H9 (cell line): ENCODE data around the gene TOP1. TPM values are rescaled to one million over a fixed set of nuclear protein-coding genes. Genes with fewer than 3 reads are reported as not detected.

ENCODE experiments used
- DNase-seq: peaks from one replicate; pipeline ENCODE4 v3.0.0-alpha.2; 2017
- H2AFZ ChIP-seq: one replicate; pipeline ENCODE4 v1.6.1; 2013; ENCODE audit warnings: mild to moderate bottlenecking, low read length, control low read depth, moderate library complexity
- H2AK5ac ChIP-seq: 2 replicates; pipeline ENCODE4 v1.6.1; 2013; ENCODE audit warnings: low read length, control low read depth, mixed read lengths; ENCODE audit not compliant: insufficient read length
- H2BK120ac ChIP-seq: one replicate; pipeline ENCODE4 v1.6.1; 2013; ENCODE audit warnings: low read depth, mild to moderate bottlenecking, low read length, control low read depth, inconsistent platforms; ENCODE audit not compliant: poor library complexity, severe bottlenecking
- H2BK12ac ChIP-seq: 2 replicates; pipeline ENCODE4 v1.6.1; 2013; ENCODE audit warnings: low read length, control low read depth, mixed read lengths, low read depth; ENCODE audit not compliant: insufficient read length
- H2BK15ac ChIP-seq: 2 replicates; pipeline ENCODE4 v1.6.1; 2013; ENCODE audit warnings: low read depth, low read length, control low read depth
- H2BK20ac ChIP-seq: one replicate; pipeline ENCODE4 v1.6.1; 2013; ENCODE audit warnings: low read depth, mild to moderate bottlenecking, low read length, control low read depth, inconsistent platforms; ENCODE audit not compliant: poor library complexity, severe bottlenecking
- H2BK5ac ChIP-seq: 2 replicates; pipeline ENCODE4 v1.6.1; 2013; ENCODE audit warnings: low read length, control low read depth, mixed read lengths; ENCODE audit not compliant: insufficient read length
- H3K14ac ChIP-seq: 2 replicates; pipeline ENCODE4 v1.6.1; 2013; ENCODE audit warnings: low read length, control low read depth; ENCODE audit not compliant: insufficient read depth
- H3K18ac ChIP-seq: 2 replicates; pipeline ENCODE4 v1.6.1; 2013; ENCODE audit warnings: low read depth, mild to moderate bottlenecking, mixed read lengths, low read length, control low read depth; ENCODE audit not compliant: insufficient read length
- H3K23ac ChIP-seq: 2 replicates; pipeline ENCODE4 v1.6.1; 2013; ENCODE audit warnings: low read length, control low read depth, mixed read lengths, low read depth; ENCODE audit not compliant: insufficient read length
- H3K23me2 ChIP-seq: 2 replicates; pipeline ENCODE4 v1.6.1; 2013; ENCODE audit warnings: low read depth, mild to moderate bottlenecking, mixed read lengths, low read length, control low read depth; ENCODE audit not compliant: insufficient read length, poor library complexity, severe bottlenecking
- H3K27ac ChIP-seq: 2 replicates; pipeline ENCODE4 v1.5.1; 2013; ENCODE audit warnings: low read length, control low read depth, mixed read lengths, low read depth; ENCODE audit not compliant: insufficient read length
- H3K27me3 ChIP-seq: 2 replicates; pipeline ENCODE4 v1.6.1; 2013; ENCODE audit warnings: low read length, control low read depth, inconsistent platforms; ENCODE audit not compliant: insufficient read depth
- H3K4ac ChIP-seq: 2 replicates; pipeline ENCODE4 v1.6.1; 2013; ENCODE audit warnings: low read depth, mild to moderate bottlenecking, control low read depth, inconsistent platforms, low read length, moderate library complexity
- H3K4me1 ChIP-seq: 2 replicates; pipeline ENCODE4 v1.6.1; 2013; ENCODE audit warnings: low read length, control low read depth, inconsistent platforms; ENCODE audit not compliant: insufficient read depth
- H3K4me2 ChIP-seq: 2 replicates; pipeline ENCODE4 v1.6.1; 2013; ENCODE audit warnings: low read length, control low read depth, mixed read lengths; ENCODE audit not compliant: insufficient read length, insufficient read depth
- H3K56ac ChIP-seq: 2 replicates; pipeline ENCODE4 v1.6.1; 2013; ENCODE audit warnings: low read depth, mild to moderate bottlenecking, mixed read lengths, low read length, control low read depth; ENCODE audit not compliant: insufficient read length
- H3K79me1 ChIP-seq: 2 replicates; pipeline ENCODE4 v1.6.1; 2013; ENCODE audit warnings: low read depth, mild to moderate bottlenecking, moderate library complexity, low read length, control low read depth, inconsistent platforms; ENCODE audit not compliant: insufficient read depth, poor library complexity, severe bottlenecking
- H3K79me2 ChIP-seq: 2 replicates; pipeline ENCODE4 v1.6.1; 2013; ENCODE audit warnings: low read length, control low read depth, inconsistent platforms; ENCODE audit not compliant: insufficient read depth
- H3K9ac ChIP-seq: 2 replicates; pipeline ENCODE4 v1.6.1; 2013; ENCODE audit warnings: low read length, control low read depth, mixed read lengths; ENCODE audit not compliant: insufficient read length; ENCODE audit errors: extremely low read depth
- H3K9me3 ChIP-seq: one replicate; pipeline ENCODE4 v1.6.1; 2013; ENCODE audit warnings: low read depth, low read length, inconsistent platforms; ENCODE audit not compliant: control insufficient read depth
- H3T11ph ChIP-seq: one replicate; pipeline ENCODE4 v1.6.1; 2013; ENCODE audit warnings: mild to moderate bottlenecking, low read length, control low read depth, inconsistent platforms
- H4K20me1 ChIP-seq: one replicate; pipeline ENCODE4 v1.6.1; 2013; ENCODE audit not compliant: control insufficient read depth, insufficient read length, insufficient read depth
- H4K5ac ChIP-seq: 2 replicates; pipeline ENCODE4 v1.6.1; 2013; ENCODE audit warnings: low read depth, mild to moderate bottlenecking, mixed read lengths, low read length, control low read depth; ENCODE audit not compliant: insufficient read length
- H4K8ac ChIP-seq: replicated peaks from 2 replicates; pipeline ENCODE4 v1.6.1; 2013; ENCODE audit warnings: low read length, control low read depth, mixed read lengths, low read depth; ENCODE audit not compliant: insufficient read length
- H4K91ac ChIP-seq: 2 replicates; pipeline ENCODE4 v1.6.1; 2013; ENCODE audit warnings: low read depth, mild to moderate bottlenecking, moderate library complexity, mixed read lengths, low read length, control low read depth; ENCODE audit not compliant: insufficient read length
- H3K27ac Mint-ChIP-seq, 3 experiments: 2 replicates in 2 of 3; 3 replicates in 1 of 3; pipeline ENCODE4 v1.8.0; 2020 to 2021; ENCODE audit warnings: mixed read lengths in 3 of 3, mild to moderate bottlenecking in 1 of 3, moderate library complexity in 1 of 3
- H3K27me3 Mint-ChIP-seq: 2 replicates; pipeline ENCODE4 v1.8.0; 2021; ENCODE audit warnings: low read depth, mild to moderate bottlenecking, moderate library complexity, mixed read lengths
- H3K36me3 Mint-ChIP-seq, 3 experiments: 2 replicates in 2 of 3; 3 replicates in 1 of 3; pipeline ENCODE4 v1.8.0; 2020 to 2021; ENCODE audit warnings: low read depth in 3 of 3, mixed read lengths in 3 of 3; ENCODE audit not compliant: insufficient read depth in 1 of 3
- H3K4me1 Mint-ChIP-seq, 2 experiments: 2 replicates each; pipeline ENCODE4 v1.8.0; 2020; ENCODE audit warnings: mixed read lengths in 2 of 2
- H3K4me3 Mint-ChIP-seq, 2 experiments: 2 replicates in 1 of 2; 3 replicates in 1 of 2; pipeline ENCODE4 v1.8.0; 2020 to 2021; ENCODE audit warnings: mild to moderate bottlenecking in 2 of 2, mixed read lengths in 2 of 2, moderate library complexity in 1 of 2
- H3K9me3 Mint-ChIP-seq, 2 experiments: 2 replicates in 1 of 2; 3 replicates in 1 of 2; pipeline ENCODE4 v1.8.0; 2020; ENCODE audit warnings: mild to moderate bottlenecking in 2 of 2, mixed read lengths in 2 of 2, moderate library complexity in 1 of 2
- WGBS: extraction: QIAGEN DNeasy Blood & Tissue Kit; methylation state at CpG from one replicate; pipeline ENCODE4 v1.1.7; 2013; ENCODE audit warnings: missing lambda C conversion rate, low lambda C conversion rate, mixed read lengths; ENCODE audit not compliant: insufficient read length; ENCODE audit errors: extremely low coverage; 5-methylcytosine and 5-hydroxymethylcytosine counted together
- total RNA-seq: library from RNA; stranded (reverse); gene quantifications from 2 replicates; pipeline ENCODE4 v1.2.1, GENCODE V29; 2021
- TF ChIP-seq, protein P1 (sequence below): fragments of 200-600 bp; sonication (generic); conservative IDR thresholded peaks from 3 replicates; pipeline ENCODE4 v1.8.0; 2021; ENCODE audit warnings: antibody characterized with exemption, mild to moderate bottlenecking

Gene TOP1
- total RNA-seq, 1 experiment from 2014 or later = 96.4 TPM

DNA sequence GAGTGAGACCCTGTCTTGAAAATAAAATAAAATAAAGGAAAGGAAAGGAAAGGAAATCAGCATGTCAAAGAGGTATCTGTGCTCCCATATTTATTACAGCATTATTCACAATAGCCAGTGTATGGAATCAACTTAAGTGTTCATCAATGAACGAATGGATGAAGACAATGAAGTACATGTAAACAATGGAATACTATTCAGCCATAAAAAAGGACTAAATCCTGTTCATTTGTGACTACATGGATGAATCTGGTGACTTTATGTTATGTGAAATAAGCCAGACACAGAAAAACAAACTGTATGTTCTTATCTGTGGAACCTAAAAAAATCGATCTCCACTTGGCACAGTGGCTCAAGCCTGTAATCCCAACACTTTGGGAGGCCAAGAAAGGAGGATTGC, 28.0 kb upstream of the TOP1 start:
- DNase-seq = no peak
- H3K18ac ChIP-seq = no peak overlapping the region
- Mint-ChIP-seq H3K4me3 (no peak overlapping the region), H3K9me3 (no peaks in the 10 kb centered on the region), H3K27me3 (peaks cover 3% of the 10 kb centered on the region; the same call in 1 of the 2 replicates), H3K27ac (no peak overlapping the region), H3K4me1 (peaks cover 15 to 16% of the 10 kb centered on the region in 2 experiments), H3K36me3 (no peaks in the 10 kb centered on the region)
- H2BK5ac ChIP-seq = no peak overlapping the region
- H2BK120ac ChIP-seq = no peak overlapping the region
- no peak overlapping the region for H2BK20ac ChIP-seq
- H3K27me3 ChIP-seq = no peaks in the 10 kb centered on the region
- H4K5ac ChIP-seq = no peak overlapping the region
- no peak overlapping the region for H3K4me2 ChIP-seq
- H3K79me2 ChIP-seq = no peaks in the 10 kb centered on the region
- H2BK15ac ChIP-seq = no peak overlapping the region
- no peak overlapping the region for H2BK12ac ChIP-seq
- H3K23ac ChIP-seq = no peak overlapping the region
- H3K56ac ChIP-seq = no peak overlapping the region
- H3K27ac ChIP-seq = no peak overlapping the region
- no peak overlapping the region for H3K14ac ChIP-seq
- H4K8ac ChIP-seq = no peak overlapping the region
- H3K9me3 ChIP-seq = no peaks in the 10 kb centered on the region
- WGBS = no CpG with 5 or more reads among the region's 2 CpGs
- H2AFZ ChIP-seq = no peak overlapping the region
- H3K4me1 ChIP-seq = peaks cover 4% of the 10 kb centered on the region; the same call in 1 of the 2 replicates
- no peaks in the 10 kb centered on the region for H3K79me1 ChIP-seq
- no peak overlapping the region for H4K91ac ChIP-seq
- no peak overlapping the region for H2AK5ac ChIP-seq
- TF ChIP-seq, protein P1, sequence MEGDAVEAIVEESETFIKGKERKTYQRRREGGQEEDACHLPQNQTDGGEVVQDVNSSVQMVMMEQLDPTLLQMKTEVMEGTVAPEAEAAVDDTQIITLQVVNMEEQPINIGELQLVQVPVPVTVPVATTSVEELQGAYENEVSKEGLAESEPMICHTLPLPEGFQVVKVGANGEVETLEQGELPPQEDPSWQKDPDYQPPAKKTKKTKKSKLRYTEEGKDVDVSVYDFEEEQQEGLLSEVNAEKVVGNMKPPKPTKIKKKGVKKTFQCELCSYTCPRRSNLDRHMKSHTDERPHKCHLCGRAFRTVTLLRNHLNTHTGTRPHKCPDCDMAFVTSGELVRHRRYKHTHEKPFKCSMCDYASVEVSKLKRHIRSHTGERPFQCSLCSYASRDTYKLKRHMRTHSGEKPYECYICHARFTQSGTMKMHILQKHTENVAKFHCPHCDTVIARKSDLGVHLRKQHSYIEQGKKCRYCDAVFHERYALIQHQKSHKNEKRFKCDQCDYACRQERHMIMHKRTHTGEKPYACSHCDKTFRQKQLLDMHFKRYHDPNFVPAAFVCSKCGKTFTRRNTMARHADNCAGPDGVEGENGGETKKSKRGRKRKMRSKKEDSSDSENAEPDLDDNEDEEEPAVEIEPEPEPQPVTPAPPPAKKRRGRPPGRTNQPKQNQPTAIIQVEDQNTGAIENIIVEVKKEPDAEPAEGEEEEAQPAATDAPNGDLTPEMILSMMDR = no peak
- H3K9ac ChIP-seq = no peak overlapping the region
- H3K23me2 ChIP-seq = no peaks in the 10 kb centered on the region
- no peaks in the 10 kb centered on the region for H4K20me1 ChIP-seq
- H3K4ac ChIP-seq = no peak overlapping the region
- no peak overlapping the region for H3T11ph ChIP-seq
